Memory B cell (primary cell): ENCODE results near the gene GATAD2B.
"Not testable (repeated sequence)": the region's sequence is repeated elsewhere in the genome, so short reads cannot be mapped to it uniquely, and the experiment has no call there.

Experiments
- ATAC-seq: fragments of 150-1000 bp; cut with Tn5 transposase; 2 replicates; pipeline ENCODE4 v1.10.0; 2021; ENCODE audit warnings: low read depth, mild to moderate bottlenecking, moderate library complexity
- DNase-seq, 2 donors: peaks; one replicate each; pipeline ENCODE4 v3.0.0; 2022; ENCODE audit warnings: low spot score in 2 of 2
- H3K27ac Mint-ChIP-seq: one replicate; pipeline ENCODE4 v1.8.0; 2022; ENCODE audit warnings: mild to moderate bottlenecking, moderate library complexity, mixed read lengths
- H3K27me3 Mint-ChIP-seq: one replicate; pipeline ENCODE4 v1.8.0; 2022; ENCODE audit warnings: mixed read lengths
- H3K36me3 Mint-ChIP-seq: one replicate; pipeline ENCODE4 v1.8.0; 2022; ENCODE audit warnings: mild to moderate bottlenecking, mixed read lengths
- H3K4me1 Mint-ChIP-seq: one replicate; pipeline ENCODE4 v1.8.0; 2022; ENCODE audit warnings: mixed read lengths
- H3K4me3 Mint-ChIP-seq: one replicate; pipeline ENCODE4 v1.8.0; 2022; ENCODE audit warnings: mild to moderate bottlenecking, moderate library complexity, mixed read lengths
- H3K9me3 Mint-ChIP-seq: one replicate; pipeline ENCODE4 v1.8.0; 2022; ENCODE audit warnings: mixed read lengths

Gene GATAD2B

GRCh38 chr1:153793261-153793972 is 129.4 kb downstream of the GATAD2B start:
- no peaks in the 10 kb centered on the region for H3K9me3 Mint-ChIP-seq
- DNase-seq = no peak
- no peak overlapping the region for H3K4me3 Mint-ChIP-seq
- no peaks in the 10 kb centered on the region for H3K36me3 Mint-ChIP-seq
- H3K27ac Mint-ChIP-seq = no peak overlapping the region
- H3K27me3 Mint-ChIP-seq = no peaks in the 10 kb centered on the region
- ATAC-seq = no peak
- H3K4me1 Mint-ChIP-seq = peaks cover 28% of the 10 kb centered on the region

DNA sequence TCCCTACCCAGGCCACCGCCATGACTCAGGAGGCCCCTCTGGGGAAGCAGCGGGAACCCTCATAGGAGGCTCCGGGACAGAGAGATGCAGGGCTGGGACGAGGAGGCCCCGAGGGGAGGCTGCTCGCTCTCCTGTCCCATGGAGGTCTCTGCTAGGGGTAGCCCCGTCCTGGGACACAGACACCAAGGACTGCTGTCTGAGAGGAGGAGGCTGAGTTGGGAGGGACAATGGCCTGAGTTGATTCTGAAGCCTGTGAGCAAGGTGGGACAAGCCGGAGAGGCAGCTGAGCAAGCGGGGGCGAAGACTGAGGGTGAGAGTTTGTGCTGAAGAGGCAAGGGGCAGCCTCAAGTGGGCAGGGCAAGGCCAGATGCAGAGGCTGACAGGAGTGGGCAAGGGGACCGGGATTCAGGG is 130.1 kb downstream of the GATAD2B start:
- Mint-ChIP-seq H3K4me3 (no peak overlapping the region), H3K4me1 (peaks cover 29% of the 10 kb centered on the region), H3K27me3 (no peaks in the 10 kb centered on the region), H3K9me3 (no peaks in the 10 kb centered on the region), H3K27ac (peak overlapping the region; percentile 64), H3K36me3 (no peaks in the 10 kb centered on the region)
- no peak for DNase-seq
- no peak for ATAC-seq

- H3K4me3 Mint-ChIP-seq = peak overlapping the region; percentile 11
- DNase-seq (no peak), ATAC-seq (peak; percentile 22)
- peak overlapping the region; percentile 94 for H3K27ac Mint-ChIP-seq
- no peaks in the 10 kb centered on the region for H3K9me3 Mint-ChIP-seq
- H3K27me3 Mint-ChIP-seq = no peaks in the 10 kb centered on the region
- H3K36me3 Mint-ChIP-seq = no peaks in the 10 kb centered on the region
- peaks cover 23% of the 10 kb centered on the region for H3K4me1 Mint-ChIP-seq
These were observed 131.0 kb downstream of the GATAD2B start for GRCh38 chr1:153791648-153792253.

GRCh38 chr1:153790966-153791647 is 131.7 kb downstream of the GATAD2B start:
- DNase-seq (peak in 1 of 2 donors; percentile 64), ATAC-seq (peak; percentile 95)
- Mint-ChIP-seq H3K27ac (peak overlapping the region; percentile 94), H3K36me3 (no peaks in the 10 kb centered on the region), H3K9me3 (no peaks in the 10 kb centered on the region), H3K4me1 (peaks cover 20% of the 10 kb centered on the region), H3K4me3 (peak overlapping the region; percentile 42), H3K27me3 (no peaks in the 10 kb centered on the region)

GRCh38 chr1:153790313-153790965 is 132.3 kb downstream of the GATAD2B start:
- Mint-ChIP-seq H3K27me3 (no peaks in the 10 kb centered on the region), H3K27ac (peak overlapping the region; percentile 94), H3K36me3 (no peaks in the 10 kb centered on the region), H3K4me3 (peak overlapping the region; percentile 64), H3K9me3 (no peaks in the 10 kb centered on the region), H3K4me1 (peaks cover 24% of the 10 kb centered on the region)
- ATAC-seq (peak; percentile 31), DNase-seq (no peak)

DNA sequence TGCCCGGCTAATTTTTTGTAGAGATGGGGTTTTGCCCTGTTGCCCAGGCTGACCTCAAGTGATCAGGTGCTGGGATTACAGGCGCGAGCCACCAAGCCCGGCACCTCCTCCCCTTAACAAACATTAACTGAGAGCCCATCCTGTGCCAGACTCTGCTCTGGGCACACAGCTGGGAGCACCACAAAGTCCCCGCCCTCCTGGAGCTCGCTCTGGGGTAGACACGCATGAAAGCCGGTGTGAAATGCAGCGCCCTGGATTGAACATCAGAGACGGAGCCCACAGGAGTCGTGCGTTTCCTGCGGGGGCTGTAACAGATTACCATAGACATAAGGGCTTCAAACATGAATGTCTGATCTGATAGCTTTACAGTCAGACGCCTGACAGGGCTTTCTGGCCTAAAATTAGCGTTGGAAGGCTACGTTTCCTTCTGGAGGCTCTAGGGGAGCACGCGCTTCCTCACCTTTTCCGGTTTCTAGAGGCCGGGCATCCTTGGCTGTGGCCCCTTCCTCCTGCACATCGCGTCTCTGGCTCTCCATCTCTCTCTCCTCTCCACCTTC is 133.2 kb downstream of the GATAD2B start:
- H3K4me1 Mint-ChIP-seq = peaks cover 28% of the 10 kb centered on the region
- H3K36me3 Mint-ChIP-seq = no peaks in the 10 kb centered on the region
- ATAC-seq (no peak), DNase-seq (no peak)
- H3K4me3 Mint-ChIP-seq = peak overlapping the region; percentile 64
- peak overlapping the region; percentile 94 for H3K27ac Mint-ChIP-seq
- H3K27me3 Mint-ChIP-seq = no peaks in the 10 kb centered on the region
- H3K9me3 Mint-ChIP-seq = no peaks in the 10 kb centered on the region

DNA sequence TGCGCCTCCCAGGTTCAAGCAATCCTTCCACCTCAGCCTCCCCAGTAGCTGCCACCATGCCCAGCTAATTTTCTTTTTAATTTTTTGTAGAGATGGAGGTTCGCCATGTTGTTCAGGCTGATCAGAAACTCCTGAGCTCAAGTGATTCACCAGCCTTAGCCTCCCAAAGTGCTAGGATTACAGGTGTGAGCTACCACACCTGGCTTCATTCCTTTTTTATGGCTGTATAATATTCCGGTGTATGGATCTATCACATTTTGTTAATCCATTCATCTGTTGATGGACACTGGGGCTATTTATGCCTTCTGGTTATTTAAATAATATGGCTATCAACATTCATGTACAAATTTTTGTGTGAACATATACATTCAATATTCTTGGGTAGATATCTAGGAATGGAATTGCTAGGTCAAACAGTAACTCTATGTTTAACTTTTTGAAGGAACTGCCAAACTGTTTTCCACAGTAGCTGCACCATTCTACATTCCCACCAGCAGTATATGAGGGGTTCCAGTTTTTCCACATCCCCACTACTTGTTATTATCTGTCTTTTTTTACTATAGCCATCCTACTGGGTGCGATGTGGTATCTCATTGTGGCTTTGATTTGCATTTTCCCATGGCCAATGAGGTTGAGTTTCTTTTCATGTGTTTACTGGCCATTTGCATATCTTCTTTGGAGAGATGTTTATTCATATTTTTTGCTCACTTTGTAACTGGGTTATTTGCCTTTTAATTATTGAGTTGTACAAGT is 136.6 kb downstream of the GATAD2B start:
- Mint-ChIP-seq H3K27ac (no peak overlapping the region), H3K36me3 (no peaks in the 10 kb centered on the region), H3K4me3 (no peak overlapping the region), H3K27me3 (no peaks in the 10 kb centered on the region), H3K4me1 (peaks cover 29% of the 10 kb centered on the region), H3K9me3 (no peaks in the 10 kb centered on the region)
- DNase-seq (no peak), ATAC-seq (no peak)

GRCh38 chr1:153783233-153784190 is 139.3 kb downstream of the GATAD2B start:
- Mint-ChIP-seq H3K4me1 (peaks cover 16% of the 10 kb centered on the region), H3K4me3 (peak overlapping the region; percentile 96), H3K27ac (peak overlapping the region; percentile 94), H3K9me3 (no peaks in the 10 kb centered on the region), H3K36me3 (peaks cover 2% of the 10 kb centered on the region), H3K27me3 (no peaks in the 10 kb centered on the region)
- peak; percentile 89 to 92 for DNase-seq
- peak; percentile 93 for ATAC-seq

GRCh38 chr1:153782648-153783047 is 140.1 kb downstream of the GATAD2B start:
- peaks cover 15% of the 10 kb centered on the region for H3K4me1 Mint-ChIP-seq
- ATAC-seq, H3K9me3 Mint-ChIP-seq, DNase-seq, H3K27me3 Mint-ChIP-seq, H3K36me3 Mint-ChIP-seq: not testable (repeated sequence)
- peak overlapping the region; percentile 94 for H3K27ac Mint-ChIP-seq
- H3K4me3 Mint-ChIP-seq = peak overlapping the region; percentile 96

- no peak for ATAC-seq
- H3K27me3 Mint-ChIP-seq = no peaks in the 10 kb centered on the region
- H3K36me3 Mint-ChIP-seq = peaks cover 2% of the 10 kb centered on the region
- H3K9me3 Mint-ChIP-seq = no peaks in the 10 kb centered on the region
- no peak for DNase-seq
- H3K4me3 Mint-ChIP-seq = no peak overlapping the region
- H3K27ac Mint-ChIP-seq = no peak overlapping the region
- H3K4me1 Mint-ChIP-seq = peaks cover 22% of the 10 kb centered on the region
These were observed 142.2 kb downstream of the GATAD2B start for GRCh38 chr1:153780551-153780950.

- Mint-ChIP-seq H3K36me3 (peaks cover 2% of the 10 kb centered on the region), H3K9me3 (no peaks in the 10 kb centered on the region), H3K4me1 (peaks cover 17% of the 10 kb centered on the region), H3K4me3 (no peak overlapping the region), H3K27ac (no peak overlapping the region), H3K27me3 (no peaks in the 10 kb centered on the region)
- DNase-seq (no peak), ATAC-seq (no peak)
These were observed 142.8 kb downstream of the GATAD2B start for GRCh38 chr1:153779781-153780541.
